GM12878 (cell line): Measurements from ENCODE around the gene SCIN. TPM values are rescaled to one million over a fixed set of nuclear protein-coding genes. Genes with fewer than 3 reads are reported as not detected.
"Not testable (repeated sequence)": the region's sequence is repeated elsewhere in the genome, so short reads cannot be mapped to it uniquely, and the experiment has no call there.

Experiments
- ATAC-seq: fragments of 200-7000 bp; cut with Tn5 transposase; 3 replicates; pipeline ENCODE4 v1.9.1; 2020; ENCODE audit warnings: mild to moderate bottlenecking, moderate library complexity
- BruUV-seq: library from RNA; stranded (reverse); fragments of 400-500 nt; replicated peaks from 2 replicates; lab custom pipeline; 2021; lab: Mats Ljungman, UMichigan
- CTCF ChIA-PET: fragments of 300-600 bp; sonication (Branson Sonifier 250); formaldehyde crosslinking; extraction: SDS; loops from one replicate; lab custom pipeline; 2021; ENCODE audit warnings: inconsistent platforms; lab: Yijun Ruan, JAX
- POLR2A ChIA-PET: fragments of 350-600 bp; formaldehyde crosslinking; extraction: SDS; loops from one replicate; lab custom pipeline; 2021; ENCODE audit warnings: inconsistent platforms; lab: Charles Lee
- RAD21 ChIA-PET: fragments of 300-600 bp; sonication (Branson Sonifier 250); formaldehyde crosslinking; loops from one replicate; lab custom pipeline; 2023; ENCODE audit warnings: antibody characterized with exemption; ENCODE audit not compliant: unreplicated experiment; lab: Charles Lee
- SMC1A ChIA-PET: fragments of 300-600 bp; sonication (Branson Sonifier 250); formaldehyde crosslinking; loops from one replicate; lab custom pipeline; 2023; ENCODE audit not compliant: unreplicated experiment, uncharacterized antibody; lab: Charles Lee
- DNase-seq: peaks from one replicate; pipeline ENCODE4 v3.0.0-alpha.2; 2011; ENCODE audit warnings: low read depth, low spot score
- FAIRE-seq: peaks from 3 replicates; lab custom pipeline; 2011; peaks lifted over from hg19 to GRCh38; lab: Jason Lieb, UNC
- H2AFZ ChIP-seq: 2 replicates; pipeline ENCODE4 v1.6.0; 2011; ENCODE audit warnings: low read depth, low read length, control low read depth; ENCODE audit not compliant: control insufficient read depth
- H3K27ac ChIP-seq: 2 replicates; pipeline ENCODE4 v1.5.1; 2011; ENCODE audit warnings: control low read depth; ENCODE audit not compliant: control insufficient read depth, insufficient read depth
- H3K27me3 ChIP-seq, 2 experiments: replicated peaks in 1 of 2; 2 replicates each; pipeline versions ENCODE4 v1.6.0 to v1.6.1; 2011; ENCODE audit warnings: low read length in 1 of 2; ENCODE audit not compliant: control insufficient read depth in 2 of 2, insufficient read depth in 2 of 2
- H3K36me3 ChIP-seq, 2 experiments: 2 replicates each; pipeline ENCODE4 v1.5.1; 2011; ENCODE audit warnings: low read length in 1 of 2; ENCODE audit not compliant: control insufficient read depth in 2 of 2, insufficient read depth in 2 of 2
- H3K4me1 ChIP-seq: 2 replicates; pipeline ENCODE4 v1.6.1; 2011; ENCODE audit warnings: mild to moderate bottlenecking, low read length, moderate library complexity, mixed read lengths; ENCODE audit not compliant: control insufficient read depth, insufficient read depth
- H3K4me2 ChIP-seq: 2 replicates; pipeline ENCODE4 v1.6.0; 2011; ENCODE audit warnings: control low read depth; ENCODE audit not compliant: control insufficient read depth, insufficient read depth
- H3K4me3 ChIP-seq: fragments of 200-600 bp; sonication (generic); 2 replicates; pipeline ENCODE4 v1.5.1; 2016
- H3K79me2 ChIP-seq: 2 replicates; pipeline ENCODE4 v1.6.0; 2011; ENCODE audit warnings: low read length; ENCODE audit not compliant: control insufficient read depth, insufficient read depth
- H3K9ac ChIP-seq: 2 replicates; pipeline ENCODE4 v1.8.0; 2011; ENCODE audit warnings: low read length, control low read depth, mixed read lengths; ENCODE audit not compliant: control insufficient read depth, insufficient read depth
- H3K9me3 ChIP-seq: replicated peaks from 3 replicates; pipeline ENCODE4 v1.5.1; 2011; ENCODE audit warnings: mild to moderate bottlenecking, low read length; ENCODE audit not compliant: control insufficient read depth, insufficient read depth
- H4K20me1 ChIP-seq: 2 replicates; pipeline ENCODE4 v1.6.0; 2011; ENCODE audit not compliant: control insufficient read depth, insufficient read depth
- ASH2L ChIP-seq: fragments of 300-600, 200-600 bp; sonication (generic); IDR thresholded peaks from 2 replicates; pipeline ENCODE4 v1.6.1; 2017; ENCODE audit warnings: low read depth, mild to moderate bottlenecking, borderline replicate concordance
- BACH1 ChIP-seq: fragments of 450-650 bp; IDR thresholded peaks from 2 replicates; pipeline ENCODE4 v1.6.1; 2017; ENCODE audit warnings: mild to moderate bottlenecking, borderline replicate concordance
- BRCA1 ChIP-seq: IDR thresholded peaks from 2 replicates; pipeline ENCODE4 v1.6.1; 2011; ENCODE audit warnings: low read depth, low read length, improper control_type of control experiment
- CBX5 ChIP-seq: sonication (generic); IDR thresholded peaks from 2 replicates; pipeline ENCODE4 v1.6.1; 2016; ENCODE audit warnings: low read depth, moderate library complexity, mild to moderate bottlenecking, inconsistent platforms
- GATAD2B ChIP-seq: fragments of 450-650 bp; conservative IDR thresholded peaks from 2 replicates; pipeline ENCODE4 v1.6.1; 2017; ENCODE audit warnings: low read depth, mild to moderate bottlenecking, moderate library complexity
- HDAC6 ChIP-seq: fragments of 200-600 bp; sonication (generic); IDR thresholded peaks from one replicate; pipeline ENCODE4 v1.8.0; 2017; ENCODE audit warnings: antibody characterized with exemption; ENCODE audit not compliant: unreplicated experiment
- POLR2A ChIP-seq: IDR thresholded peaks from 2 replicates; pipeline ENCODE4 v1.6.1; 2011; ENCODE audit warnings: low read depth, mild to moderate bottlenecking, low read length
- RELA ChIP-seq: fragments of 450-650 bp; IDR thresholded peaks from 2 replicates; pipeline ENCODE4 v1.8.0; 2014; ENCODE audit warnings: borderline replicate concordance; ENCODE audit not compliant: partially characterized antibody
- SUPT20H ChIP-seq: IDR thresholded peaks from 2 replicates; pipeline ENCODE4 v1.6.1; 2011; ENCODE audit warnings: low read depth, mild to moderate bottlenecking, low read length, moderate library complexity, borderline replicate concordance; ENCODE audit not compliant: control insufficient read depth
- WGBS: methylation state at CpG from one replicate; pipeline ENCODE4 v1.1.6; 2016; ENCODE audit warnings: low lambda C conversion rate; ENCODE audit not compliant: insufficient replicate concordance, insufficient coverage; ENCODE audit errors: missing lambda C conversion rate; 5-methylcytosine and 5-hydroxymethylcytosine counted together
- in situ Hi-C: fragments of 300-500 bp; cut with MboI; formaldehyde crosslinking; loops from 9 replicates; pipeline ENCODE4 v1.14.3; 2018; ENCODE audit warnings: mixed read lengths
- intact Hi-C: fragments of 100-400 bp; cut with micrococcal nuclease; formaldehyde crosslinking; loops from one replicate; pipeline ENCODE4 v1.14.2; 2022; ENCODE audit not compliant: unreplicated experiment
- polyA plus RNA-seq, 11 experiments: library from polyadenylated mRNA; depleted of rRNA in 4 of 11; unstranded in 6 of 11; stranded (reverse) in 5 of 11; fragments of >200 nt; fragmentation: Nextera tagmentation in 4 of 11; fragmentation: Illumina TruSeq in 1 of 11; extraction: Ambion mirVana in 4 of 11; extraction: Trizol in 1 of 11; gene quantifications; 1 replicate in 1 of 11; 2 replicates in 10 of 11; pipeline versions ENCODE4 v1.2.1 to v1.2.3, GENCODE V29; 2011 to 2016; ENCODE audit warnings: inconsistent platforms in 2 of 11, missing spikeins in 2 of 11, low read depth in 1 of 11
- total RNA-seq, 4 experiments: library from RNA; depleted of rRNA in 3 of 4; stranded (reverse); fragments of >200 nt in 3 of 4; fragmentation: Illumina TruSeq in 1 of 4; extraction: Trizol in 1 of 4; gene quantifications; 2 replicates each; pipeline versions ENCODE4 v1.2.1 to v1.2.3, GENCODE V29; 2013 to 2021
- TF ChIP-seq, protein P1 (sequence below): fragments of 450-650 bp; IDR thresholded peaks from 2 replicates; pipeline ENCODE4 v1.6.1; 2016; ENCODE audit warnings: mild to moderate bottlenecking
- TF ChIP-seq, protein P2 (sequence below): fragments of 150-350 bp; IDR thresholded peaks from 2 replicates; pipeline ENCODE4 v1.6.1; 2016; ENCODE audit warnings: low read depth, low read length

Gene SCIN
- total and polyA plus RNA-seq, 10 of the 15 experiments (the other 5 are each of a cell fraction or from before 2014, with no cell fraction given), result 0.23 to 2.1 (median 1.0) TPM

DNA sequence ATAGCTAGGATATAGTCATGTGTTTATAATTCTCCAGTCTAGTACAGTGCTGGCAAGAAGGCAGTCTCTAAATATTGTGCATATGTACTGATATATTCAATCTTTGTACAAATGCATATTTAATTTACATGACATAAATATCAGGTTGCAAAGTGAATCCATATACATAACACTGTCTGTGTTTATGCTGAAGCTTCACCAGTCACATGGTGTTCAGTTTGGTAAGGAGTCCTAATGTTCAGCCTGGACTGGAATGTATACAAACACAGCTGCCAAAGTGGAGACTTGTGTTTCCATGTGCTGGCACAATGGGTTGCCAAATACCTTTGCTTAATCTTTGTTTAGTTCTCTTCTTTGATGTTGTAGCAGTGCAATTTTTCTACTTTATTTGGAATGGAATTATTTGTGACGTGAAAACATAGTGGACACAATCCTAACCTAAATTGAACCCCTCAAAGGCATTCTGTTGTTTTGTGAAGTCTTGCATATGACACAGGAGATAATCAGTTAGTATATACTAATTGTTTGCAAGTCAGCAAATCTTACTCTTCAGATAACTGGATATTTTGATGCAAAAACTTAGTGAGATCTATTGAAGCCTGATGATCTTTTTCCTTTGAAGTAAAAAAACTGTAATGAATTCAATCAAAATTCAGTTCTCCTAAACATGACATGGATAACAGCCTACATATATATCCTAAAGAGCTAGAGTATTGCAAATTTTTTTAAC lies 99.6 kb downstream of the SCIN start (continued):
- TF ChIP-seq GATAD2B (no peak), HDAC6 (no peak)

DNA sequence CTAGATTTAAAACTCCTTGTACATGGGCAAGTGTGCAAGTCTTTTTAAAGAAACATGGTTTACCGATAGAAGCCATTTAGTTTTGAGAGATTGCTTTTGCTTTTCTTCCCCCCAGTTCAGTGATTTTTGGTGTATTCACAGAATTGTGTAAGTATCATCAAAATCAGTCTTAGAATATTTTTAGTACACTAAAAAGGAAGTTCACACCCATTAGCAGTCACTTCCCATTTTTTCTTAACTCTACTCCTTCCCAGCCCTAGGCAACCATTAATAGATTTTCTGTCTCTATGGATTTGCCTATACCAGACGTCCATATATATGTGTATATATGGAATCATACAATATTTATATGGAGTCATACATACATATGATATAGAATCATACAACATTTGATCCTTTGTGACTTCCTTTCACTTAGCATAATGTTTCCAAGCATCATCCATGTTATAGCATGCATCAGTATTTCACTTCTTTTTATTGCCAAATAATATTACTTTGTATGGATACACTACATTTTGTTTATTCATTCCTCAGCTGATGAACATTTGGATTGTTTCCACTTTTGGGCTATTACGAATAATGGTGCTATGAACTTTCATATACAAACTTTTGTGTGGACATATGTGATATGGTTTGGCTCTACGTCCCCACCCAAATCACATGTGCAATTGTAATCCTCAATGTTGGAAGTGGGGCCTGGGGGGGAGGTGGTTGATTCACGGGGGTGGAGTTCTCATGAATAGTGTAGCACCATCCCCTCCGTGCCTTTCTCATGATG lies 100.4 kb downstream of the SCIN start:
- H3K79me2 ChIP-seq, result no peaks in the 10 kb centered on the region
- H3K27me3 ChIP-seq, result no peaks in the 10 kb centered on the region
- no peak overlapping the region for H3K4me2 ChIP-seq
- FAIRE-seq (no peak), ATAC-seq (no peak), DNase-seq (no peak)
- intact Hi-C loops (no loop called here), in situ Hi-C loops (no loop called here)
- no peaks in the 10 kb centered on the region for H3K4me1 ChIP-seq
- H2AFZ ChIP-seq, result no peak overlapping the region
- ChIA-PET RAD21 (no interaction called here), POLR2A (no interaction called here), SMC1A (no interaction called here), CTCF (no interaction called here)
- H3K9ac ChIP-seq, result no peak overlapping the region
- TF ChIP-seq ASH2L, result no peak
- TF ChIP-seq RELA, result no peak
- TF ChIP-seq, protein P1, sequence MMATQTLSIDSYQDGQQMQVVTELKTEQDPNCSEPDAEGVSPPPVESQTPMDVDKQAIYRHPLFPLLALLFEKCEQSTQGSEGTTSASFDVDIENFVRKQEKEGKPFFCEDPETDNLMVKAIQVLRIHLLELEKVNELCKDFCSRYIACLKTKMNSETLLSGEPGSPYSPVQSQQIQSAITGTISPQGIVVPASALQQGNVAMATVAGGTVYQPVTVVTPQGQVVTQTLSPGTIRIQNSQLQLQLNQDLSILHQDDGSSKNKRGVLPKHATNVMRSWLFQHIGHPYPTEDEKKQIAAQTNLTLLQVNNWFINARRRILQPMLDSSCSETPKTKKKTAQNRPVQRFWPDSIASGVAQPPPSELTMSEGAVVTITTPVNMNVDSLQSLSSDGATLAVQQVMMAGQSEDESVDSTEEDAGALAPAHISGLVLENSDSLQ, result no peak
- TF ChIP-seq CBX5, result no peak
- TF ChIP-seq BACH1, result no peak
- no peak for TF ChIP-seq SUPT20H
- TF ChIP-seq POLR2A, result no peak
- TF ChIP-seq, protein P2, sequence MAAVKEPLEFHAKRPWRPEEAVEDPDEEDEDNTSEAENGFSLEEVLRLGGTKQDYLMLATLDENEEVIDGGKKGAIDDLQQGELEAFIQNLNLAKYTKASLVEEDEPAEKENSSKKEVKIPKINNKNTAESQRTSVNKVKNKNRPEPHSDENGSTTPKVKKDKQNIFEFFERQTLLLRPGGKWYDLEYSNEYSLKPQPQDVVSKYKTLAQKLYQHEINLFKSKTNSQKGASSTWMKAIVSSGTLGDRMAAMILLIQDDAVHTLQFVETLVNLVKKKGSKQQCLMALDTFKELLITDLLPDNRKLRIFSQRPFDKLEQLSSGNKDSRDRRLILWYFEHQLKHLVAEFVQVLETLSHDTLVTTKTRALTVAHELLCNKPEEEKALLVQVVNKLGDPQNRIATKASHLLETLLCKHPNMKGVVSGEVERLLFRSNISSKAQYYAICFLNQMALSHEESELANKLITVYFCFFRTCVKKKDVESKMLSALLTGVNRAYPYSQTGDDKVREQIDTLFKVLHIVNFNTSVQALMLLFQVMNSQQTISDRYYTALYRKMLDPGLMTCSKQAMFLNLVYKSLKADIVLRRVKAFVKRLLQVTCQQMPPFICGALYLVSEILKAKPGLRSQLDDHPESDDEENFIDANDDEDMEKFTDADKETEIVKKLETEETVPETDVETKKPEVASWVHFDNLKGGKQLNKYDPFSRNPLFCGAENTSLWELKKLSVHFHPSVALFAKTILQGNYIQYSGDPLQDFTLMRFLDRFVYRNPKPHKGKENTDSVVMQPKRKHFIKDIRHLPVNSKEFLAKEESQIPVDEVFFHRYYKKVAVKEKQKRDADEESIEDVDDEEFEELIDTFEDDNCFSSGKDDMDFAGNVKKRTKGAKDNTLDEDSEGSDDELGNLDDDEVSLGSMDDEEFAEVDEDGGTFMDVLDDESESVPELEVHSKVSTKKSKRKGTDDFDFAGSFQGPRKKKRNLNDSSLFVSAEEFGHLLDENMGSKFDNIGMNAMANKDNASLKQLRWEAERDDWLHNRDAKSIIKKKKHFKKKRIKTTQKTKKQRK, result no peak
- no peak for TF ChIP-seq BRCA1
- no peak overlapping the region for H3K4me3 ChIP-seq
- BruUV-seq, result no TSS peak
- H3K27ac ChIP-seq, result no peak overlapping the region
- no peaks in the 10 kb centered on the region for H3K36me3 ChIP-seq
- WGBS, result 12% methylated on average over 6 of the region's 6 CpGs
- H3K9me3 ChIP-seq, result no peaks in the 10 kb centered on the region
- H4K20me1 ChIP-seq, result no peaks in the 10 kb centered on the region

DNA sequence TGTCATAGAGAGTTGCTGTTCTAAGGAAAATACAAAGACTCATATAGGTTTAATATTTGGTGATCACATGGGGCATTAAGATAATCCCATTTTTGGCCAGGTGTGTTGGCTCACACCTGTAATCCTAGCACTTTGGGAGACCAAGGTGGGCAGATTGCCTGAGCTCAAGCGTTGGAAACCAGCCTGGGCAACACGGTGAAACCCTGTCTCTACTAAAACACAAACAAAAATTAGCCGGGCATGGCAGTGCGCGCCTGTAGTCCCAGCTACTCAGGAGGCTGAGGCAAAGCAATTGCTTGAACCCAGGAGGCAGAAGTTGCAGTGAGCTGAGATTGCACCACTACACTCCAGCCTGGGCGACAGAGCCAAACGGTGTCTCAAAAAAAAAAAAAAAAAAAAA lies 102.9 kb downstream of the SCIN start:
- RAD21 ChIA-PET, H3K4me3 ChIP-seq, H3K27me3 ChIP-seq, H3K4me2 ChIP-seq, intact Hi-C loops, CTCF ChIA-PET, H2AFZ ChIP-seq, DNase-seq, ATAC-seq, H3K9ac ChIP-seq, SMC1A ChIA-PET, H3K27ac ChIP-seq, H3K79me2 ChIP-seq, FAIRE-seq, H3K4me1 ChIP-seq, H4K20me1 ChIP-seq, H3K36me3 ChIP-seq, H3K9me3 ChIP-seq, BruUV-seq, POLR2A ChIA-PET, in situ Hi-C loops: not testable (repeated sequence)
- 83% methylated on average over 5 of the region's 7 CpGs for WGBS
